Activated naive CD4-positive, alpha-beta T cell treated with anti-CD3 and anti-CD28 coated beads for 36 hours (primary cell): ENCODE measurements around the gene PI4K2A. TPM values are rescaled to one million over a fixed set of nuclear protein-coding genes. Genes with fewer than 3 reads are reported as not detected.
"Not testable (repeated sequence)": the region's sequence is repeated elsewhere in the genome, so short reads cannot be mapped to it uniquely, and the experiment has no call there.

Source experiments
- CTCF ChIA-PET: fragments of 350-600 bp; sonication (Branson Sonifier 250); formaldehyde crosslinking; loops from one replicate; lab custom pipeline; 2021; ENCODE audit warnings: antibody characterized with exemption; lab: Charles Lee
- DNase-seq: peaks from one replicate; pipeline ENCODE4 v3.0.0-alpha.2; 2020
- H3K27ac Mint-ChIP-seq: one replicate; pipeline ENCODE4 v1.8.0; 2021; ENCODE audit warnings: mild to moderate bottlenecking, mixed read lengths
- H3K27me3 Mint-ChIP-seq: one replicate; pipeline ENCODE4 v1.8.0; 2021; ENCODE audit warnings: low read depth, mixed read lengths
- H3K36me3 Mint-ChIP-seq: one replicate; pipeline ENCODE4 v1.8.0; 2021; ENCODE audit warnings: low read depth, mixed read lengths
- H3K4me1 Mint-ChIP-seq: one replicate; pipeline ENCODE4 v1.8.0; 2021; ENCODE audit warnings: low read depth, mixed read lengths
- H3K4me3 Mint-ChIP-seq: one replicate; pipeline ENCODE4 v1.8.0; 2021; ENCODE audit warnings: mild to moderate bottlenecking, moderate library complexity, mixed read lengths
- H3K9me3 Mint-ChIP-seq: one replicate; pipeline ENCODE4 v1.8.0; 2021; ENCODE audit warnings: mixed read lengths
- intact Hi-C: fragments of 100-400 bp; cut with micrococcal nuclease; formaldehyde crosslinking; loops from one replicate; pipeline ENCODE4 v1.15.1; 2023
- total RNA-seq, 2 experiments: library from RNA; stranded (reverse); gene quantifications; one replicate each; pipeline ENCODE4 v1.2.3, GENCODE V29; 2021

Gene PI4K2A
- total RNA-seq, 2 experiments from 2014 or later, result 8.9 to 9.4 TPM

GRCh38 chr10:97683556-97684367 is 43.3 kb downstream of the PI4K2A start:
- DNase-seq, result no peak
- Mint-ChIP-seq H3K36me3 (no peaks in the 10 kb centered on the region), H3K9me3 (no peaks in the 10 kb centered on the region), H3K4me3 (no peak overlapping the region), H3K27ac (no peak overlapping the region), H3K4me1 (peaks cover 12% of the 10 kb centered on the region), H3K27me3 (no peaks in the 10 kb centered on the region)
- CTCF ChIA-PET, result interaction anchor here (0.6 to 3.1 kb wide), 12 partner anchors 9 to 473 kb away, joined by 3 to 12 read pairs (median 5); no protein-coding TSS in a partner anchor
- intact Hi-C loops, result no loop called here

GRCh38 chr10:97684368-97684713 is 43.9 kb downstream of the PI4K2A start:
- intact Hi-C loops, H3K4me3 Mint-ChIP-seq, H3K9me3 Mint-ChIP-seq, DNase-seq, H3K36me3 Mint-ChIP-seq, H3K27me3 Mint-ChIP-seq, H3K27ac Mint-ChIP-seq: not testable (repeated sequence)
- peaks cover 12% of the 10 kb centered on the region for H3K4me1 Mint-ChIP-seq
- CTCF ChIA-PET, result interaction anchor here (0.6 to 3.1 kb wide), 11 partner anchors 10 to 425 kb away, joined by 3 to 12 read pairs (median 6); no protein-coding TSS in a partner anchor

- no peak overlapping the region for H3K27ac Mint-ChIP-seq
- no peaks in the 10 kb centered on the region for H3K36me3 Mint-ChIP-seq
- no peak for DNase-seq
- H3K4me3 Mint-ChIP-seq, result no peak overlapping the region
- H3K9me3 Mint-ChIP-seq, result no peaks in the 10 kb centered on the region
- intact Hi-C loops, result loop anchor here (5.0 kb wide), 1 partner anchor 447 kb away; the partner anchor contains the start of gene R3HCC1L
- CTCF ChIA-PET, result interaction anchor here (0.7 to 3.1 kb wide), 4 partner anchors 12 to 48 kb away, joined by 5 to 12 read pairs (median 6); no protein-coding TSS in a partner anchor
- peaks cover 12% of the 10 kb centered on the region for H3K4me1 Mint-ChIP-seq
- H3K27me3 Mint-ChIP-seq, result no peaks in the 10 kb centered on the region
Observed at GRCh38 chr10:97684866-97685394, 44.5 kb downstream of the PI4K2A start.

- intact Hi-C loops, result loop anchor here (5.0 kb wide), 1 partner anchor 447 kb away; the partner anchor contains the start of gene R3HCC1L
- no peaks in the 10 kb centered on the region for H3K9me3 Mint-ChIP-seq
Observed at GRCh38 chr10:97685395-97685958, 45.0 kb downstream of the PI4K2A start.

GRCh38 chr10:97686301-97686961 is 46.0 kb downstream of the PI4K2A start:
- no peak overlapping the region for H3K27ac Mint-ChIP-seq
- peak; percentile 38 for DNase-seq
- intact Hi-C loops, result loop anchor here (1.0 to 5.0 kb wide), 2 partner anchors 10 to 446 kb away; partner anchors contain the start of gene R3HCC1L

More at GRCh38 chr10:97685395-97685958, 45.0 kb downstream of the PI4K2A start:
- Mint-ChIP-seq H3K4me3 (no peak overlapping the region), H3K4me1 (peaks cover 12% of the 10 kb centered on the region), H3K27ac (no peak overlapping the region), H3K36me3 (no peaks in the 10 kb centered on the region), H3K27me3 (no peaks in the 10 kb centered on the region)
- CTCF ChIA-PET, result interaction anchor here (1.1 to 4.8 kb wide), 9 partner anchors 9 to 184 kb away, joined by 3 to 45 read pairs (median 32); partner anchors contain the start of genes MARVELD1 and ZFYVE27
- DNase-seq, result no peak

GRCh38 chr10:97686962-97687784 is 46.7 kb downstream of the PI4K2A start, which contains the start of gene AVPI1:
TSS of gene AVPI1 (minus strand) at chr10:97687241. CDS start at chr10:97679905, 7,336 bp downstream.
- no peaks in the 10 kb centered on the region for H3K36me3 Mint-ChIP-seq
- no peaks in the 10 kb centered on the region for H3K27me3 Mint-ChIP-seq
- intact Hi-C loops, result loop anchor here (1.0 to 5.0 kb wide), 8 partner anchors 11 to 445 kb away; partner anchors contain the start of genes ARHGAP19, MMS19, PI4K2A and R3HCC1L
- peak within 1 kb of the TSS; percentile 81 for H3K4me3 Mint-ChIP-seq
- DNase-seq, result peak; percentile 96
- H3K4me1 Mint-ChIP-seq, result peaks cover 12% of the 10 kb centered on the region
- H3K27ac Mint-ChIP-seq, result no peak within 1 kb of the TSS
- H3K9me3 Mint-ChIP-seq, result no peaks in the 10 kb centered on the region
- CTCF ChIA-PET, result interaction anchor here (0.6 to 4.8 kb wide), 16 partner anchors 10 to 1093 kb away, joined by 3 to 45 read pairs (median 6); partner anchors contain the start of genes MARVELD1 and ZFYVE27

More at GRCh38 chr10:97686301-97686961, 46.0 kb downstream of the PI4K2A start:
- Mint-ChIP-seq H3K9me3 (no peaks in the 10 kb centered on the region), H3K4me1 (peaks cover 12% of the 10 kb centered on the region), H3K36me3 (no peaks in the 10 kb centered on the region), H3K4me3 (peak overlapping the region; percentile 81), H3K27me3 (no peaks in the 10 kb centered on the region)
- CTCF ChIA-PET, result interaction anchor here (0.6 to 4.8 kb wide), 16 partner anchors 10 to 1093 kb away, joined by 3 to 45 read pairs (median 6); partner anchors contain the start of genes MARVELD1 and ZFYVE27

GRCh38 chr10:97687785-97688781 is 47.6 kb downstream of the PI4K2A start:
- peaks cover 2% of the 10 kb centered on the region for H3K27me3 Mint-ChIP-seq
- no peak overlapping the region for H3K27ac Mint-ChIP-seq
- CTCF ChIA-PET, result interaction anchor here (0.7 to 4.8 kb wide), 9 partner anchors 11 to 104 kb away, joined by 3 to 45 read pairs (median 32); partner anchors contain the start of genes MARVELD1 and ZFYVE27
- peaks cover 12% of the 10 kb centered on the region for H3K4me1 Mint-ChIP-seq
- peak overlapping the region; percentile 81 for H3K4me3 Mint-ChIP-seq
- no peaks in the 10 kb centered on the region for H3K9me3 Mint-ChIP-seq
- H3K36me3 Mint-ChIP-seq, result no peaks in the 10 kb centered on the region
- intact Hi-C loops, result loop anchor here (1.0 to 5.0 kb wide), 7 partner anchors 26 to 444 kb away; partner anchors contain the start of genes ARHGAP19, MMS19, PI4K2A and R3HCC1L
- no peak for DNase-seq

- Mint-ChIP-seq H3K36me3 (no peaks in the 10 kb centered on the region), H3K27me3 (peaks cover 4% of the 10 kb centered on the region), H3K27ac (no peak overlapping the region), H3K4me3 (no peak overlapping the region), H3K4me1 (peaks cover 12% of the 10 kb centered on the region), H3K9me3 (no peaks in the 10 kb centered on the region)
- no peak for DNase-seq
- intact Hi-C loops, result loop anchor here (5.0 kb wide), 1 partner anchor 443 kb away; the partner anchor contains the start of gene R3HCC1L
- CTCF ChIA-PET, result interaction anchor here (4.5 to 4.8 kb wide), 2 partner anchors 20 to 42 kb away, joined by 32 to 42 read pairs; no protein-coding TSS in a partner anchor
Observed at GRCh38 chr10:97689559-97690020, 49.1 kb downstream of the PI4K2A start.

- intact Hi-C loops, result no loop called here
- CTCF ChIA-PET, result interaction anchor here (0.6 to 4.8 kb wide), 2 partner anchors 14 to 20 kb away, joined by 3 to 42 read pairs; no protein-coding TSS in a partner anchor
- H3K9me3 Mint-ChIP-seq, result no peaks in the 10 kb centered on the region
- no peak overlapping the region for H3K27ac Mint-ChIP-seq
- no peak for DNase-seq
- H3K36me3 Mint-ChIP-seq, result no peaks in the 10 kb centered on the region
- H3K4me1 Mint-ChIP-seq, result peaks cover 10% of the 10 kb centered on the region
- peaks cover 4% of the 10 kb centered on the region for H3K27me3 Mint-ChIP-seq
- H3K4me3 Mint-ChIP-seq, result no peak overlapping the region
Observed at GRCh38 chr10:97690133-97690532, 49.7 kb downstream of the PI4K2A start.
